Tibial nerve (tissue), 4 donors: ENCODE measurements around the gene LHPP.

Experiments
- EP300 ChIP-seq, 2 donors: sonication (generic); formaldehyde crosslinking; IDR thresholded peaks; one replicate each; pipeline ENCODE4 v1.6.1; 2017; ENCODE audit warnings: antibody characterized with exemption in 2 of 2, mild to moderate bottlenecking in 1 of 2
- POLR2A ChIP-seq, 2 donors: fragments of 450-650 bp; IDR thresholded peaks; one replicate each; pipeline ENCODE4 v1.6.1; 2017; ENCODE audit warnings: antibody characterized with exemption in 2 of 2, mild to moderate bottlenecking in 2 of 2, moderate library complexity in 2 of 2
- TF ChIP-seq, protein P1 (sequence below), 5 experiments: fragments of 200-600 bp in 3 of 5; fragments of 450-650 bp in 2 of 5; sonication (generic) in 3 of 5; IDR thresholded peaks; one replicate each; pipeline ENCODE4 v1.5.1; 2016 to 2019; ENCODE audit warnings: antibody characterized with exemption in 5 of 5, mild to moderate bottlenecking in 3 of 5, moderate library complexity in 2 of 5

DNA sequence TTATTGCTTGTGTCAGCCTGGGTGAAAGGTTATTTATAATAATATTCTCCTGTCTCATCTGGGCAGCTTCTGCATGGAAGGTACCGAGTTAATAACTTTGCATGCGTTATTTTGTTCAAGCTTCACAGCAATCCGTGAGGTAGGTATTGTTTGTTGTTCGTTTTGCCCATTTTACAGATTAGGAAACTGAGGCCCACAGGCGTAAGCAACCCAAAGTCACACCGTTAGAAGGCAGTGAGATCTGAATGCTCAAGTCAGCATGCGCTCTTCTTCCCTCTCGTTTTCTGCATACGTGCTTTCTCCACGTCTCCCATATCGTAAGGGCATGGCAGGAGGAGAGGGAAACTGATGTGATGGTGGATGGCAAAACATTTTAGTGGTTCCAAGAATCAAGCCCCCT lies 34.1 kb downstream of the LHPP start:
- TF ChIP-seq, protein P1, sequence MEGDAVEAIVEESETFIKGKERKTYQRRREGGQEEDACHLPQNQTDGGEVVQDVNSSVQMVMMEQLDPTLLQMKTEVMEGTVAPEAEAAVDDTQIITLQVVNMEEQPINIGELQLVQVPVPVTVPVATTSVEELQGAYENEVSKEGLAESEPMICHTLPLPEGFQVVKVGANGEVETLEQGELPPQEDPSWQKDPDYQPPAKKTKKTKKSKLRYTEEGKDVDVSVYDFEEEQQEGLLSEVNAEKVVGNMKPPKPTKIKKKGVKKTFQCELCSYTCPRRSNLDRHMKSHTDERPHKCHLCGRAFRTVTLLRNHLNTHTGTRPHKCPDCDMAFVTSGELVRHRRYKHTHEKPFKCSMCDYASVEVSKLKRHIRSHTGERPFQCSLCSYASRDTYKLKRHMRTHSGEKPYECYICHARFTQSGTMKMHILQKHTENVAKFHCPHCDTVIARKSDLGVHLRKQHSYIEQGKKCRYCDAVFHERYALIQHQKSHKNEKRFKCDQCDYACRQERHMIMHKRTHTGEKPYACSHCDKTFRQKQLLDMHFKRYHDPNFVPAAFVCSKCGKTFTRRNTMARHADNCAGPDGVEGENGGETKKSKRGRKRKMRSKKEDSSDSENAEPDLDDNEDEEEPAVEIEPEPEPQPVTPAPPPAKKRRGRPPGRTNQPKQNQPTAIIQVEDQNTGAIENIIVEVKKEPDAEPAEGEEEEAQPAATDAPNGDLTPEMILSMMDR (IDR thresholded peaks at IDR 0.05): no peak
- no peak for TF ChIP-seq POLR2A (IDR thresholded peaks at IDR 0.05)
- no peak for TF ChIP-seq EP300 (IDR thresholded peaks at IDR 0.05)
